SK-N-SH (cell line): ENCODE measurements around the gene OPTC. TPM values are rescaled to one million over a fixed set of nuclear protein-coding genes. Genes with fewer than 3 reads are reported as not detected.

Experiments
- CTCF ChIA-PET: fragments of 300-600, 350-600 bp; formaldehyde crosslinking; extraction: SDS; loops from one replicate; lab custom pipeline; 2021; lab: Yijun Ruan, JAX
- POLR2A ChIA-PET: fragments of 350-600 bp; sonication (Branson Sonifier 250); formaldehyde crosslinking; extraction: SDS; loops from one replicate; lab custom pipeline; 2020; ENCODE audit warnings: antibody characterized with exemption, inconsistent platforms; lab: Yijun Ruan, JAX
- DNase-seq: peaks from one replicate; pipeline ENCODE4 v3.0.0; 2012
- H2AFZ ChIP-seq: fragments of 200-600 bp; sonication (generic); 2 replicates; pipeline ENCODE4 v1.8.1; 2016; ENCODE audit warnings: antibody characterized with exemption, mild to moderate bottlenecking, low read depth
- H3F3A ChIP-seq: fragments of 200-600 bp; sonication (generic); replicated peaks from 2 replicates; pipeline ENCODE3; 2016; ENCODE audit warnings: antibody characterized with exemption, mild to moderate bottlenecking; ENCODE audit not compliant: insufficient read depth
- H3K27ac ChIP-seq, 2 experiments: fragments of 200-500 bp in 1 of 2; fragments of 200-600 bp in 1 of 2; sonication (Bioruptor generic) in 1 of 2; sonication (generic), shearing (Covaris generic) in 1 of 2; 2 replicates each; pipeline versions ENCODE4 v1.5.1 to v1.6.1; 2014 to 2016; ENCODE audit warnings: low read depth in 2 of 2, inconsistent platforms in 1 of 2, low read length in 1 of 2, mild to moderate bottlenecking in 1 of 2, mixed read lengths in 1 of 2
- H3K27me3 ChIP-seq: fragments of 200-600 bp; sonication (generic), shearing (Covaris generic); 2 replicates; pipeline ENCODE4 v1.6.1; 2016; ENCODE audit warnings: mixed run types; ENCODE audit not compliant: insufficient read depth
- H3K36me3 ChIP-seq, 2 experiments: fragments of 200-500 bp in 1 of 2; fragments of 200-600 bp in 1 of 2; sonication (Bioruptor generic) in 1 of 2; sonication (generic) in 1 of 2; replicated peaks in 1 of 2; 2 replicates each; pipeline versions ENCODE3 to v1.5.1; 2014 to 2016; ENCODE audit warnings: low read length in 1 of 2, mild to moderate bottlenecking in 1 of 2; ENCODE audit not compliant: insufficient read depth in 2 of 2, control insufficient read depth in 1 of 2
- H3K4me1 ChIP-seq, 2 experiments: fragments of 200-500 bp in 1 of 2; fragments of 200-600 bp in 1 of 2; sonication (Bioruptor generic) in 1 of 2; sonication (generic), shearing (Covaris generic) in 1 of 2; 2 replicates each; pipeline versions ENCODE4 v1.5.1 to v1.6.1; 2014 to 2016; ENCODE audit warnings: low read depth in 1 of 2, low read length in 1 of 2, mixed run types in 1 of 2; ENCODE audit not compliant: insufficient read depth in 2 of 2, control insufficient read depth in 1 of 2
- H3K4me2 ChIP-seq: fragments of 200-600 bp; sonication (generic), shearing (Covaris generic); 2 replicates; pipeline ENCODE4 v1.6.1; 2017; ENCODE audit warnings: mixed run types
- H3K4me3 ChIP-seq, 2 experiments: fragments of 200-500 bp in 1 of 2; fragments of 200-600 bp in 1 of 2; sonication (Bioruptor generic) in 1 of 2; sonication (generic), shearing (Covaris generic) in 1 of 2; 2 replicates each; pipeline versions ENCODE4 v1.5.1 to v1.8.1; 2014 to 2016; ENCODE audit warnings: low read depth in 2 of 2, inconsistent platforms in 1 of 2, low read length in 1 of 2, mild to moderate bottlenecking in 1 of 2, mixed read lengths in 1 of 2, moderate library complexity in 1 of 2
- H3K79me2 ChIP-seq: fragments of 200-600 bp; sonication (generic); 2 replicates; pipeline ENCODE4 v1.8.1; 2017; ENCODE audit warnings: mild to moderate bottlenecking; ENCODE audit not compliant: insufficient read depth
- H3K9ac ChIP-seq: fragments of 200-600 bp; sonication (generic); 2 replicates; pipeline ENCODE4 v1.6.1; 2017; ENCODE audit warnings: mixed run types
- H3K9me2 ChIP-seq: fragments of 200-600 bp; sonication (generic); 2 replicates; pipeline ENCODE4 v1.6.1; 2017; ENCODE audit warnings: mixed run types
- H3K9me3 ChIP-seq: fragments of 200-600 bp; sonication (generic); 2 replicates; pipeline ENCODE4 v1.6.1; 2017; ENCODE audit warnings: mixed run types, mild to moderate bottlenecking, moderate library complexity
- H4K20me1 ChIP-seq: fragments of 200-600 bp; sonication (generic); 2 replicates; pipeline ENCODE4 v1.6.1; 2017; ENCODE audit warnings: mild to moderate bottlenecking, mixed run types; ENCODE audit not compliant: insufficient read depth
- CHD2 ChIP-seq: fragments of 150-350 bp; IDR thresholded peaks from 2 replicates; pipeline ENCODE4 v1.6.1; 2018; ENCODE audit warnings: low read length; ENCODE audit not compliant: partially characterized antibody
- FOXM1 ChIP-seq: IDR thresholded peaks from 2 replicates; pipeline ENCODE4 v1.4.0; 2012; ENCODE audit warnings: low read depth, mild to moderate bottlenecking
- GABPA ChIP-seq: IDR thresholded peaks from 2 replicates; pipeline ENCODE4 v1.4.0; 2012; ENCODE audit warnings: low read depth, mild to moderate bottlenecking
- JUND ChIP-seq: IDR thresholded peaks from 2 replicates; pipeline ENCODE4 v1.4.0; 2012
- MEF2A ChIP-seq: IDR thresholded peaks from 2 replicates; pipeline ENCODE4 v1.4.0; 2012; ENCODE audit warnings: low read depth, borderline replicate concordance
- RCOR1 ChIP-seq: fragments of 150-350 bp; IDR thresholded peaks from 2 replicates; pipeline ENCODE4 v1.6.1; 2017; ENCODE audit warnings: antibody characterized with exemption, low read length
- RFX5 ChIP-seq: IDR thresholded peaks from 2 replicates; pipeline ENCODE4 v1.6.1; 2012; ENCODE audit warnings: mild to moderate bottlenecking, improper control_type of control experiment, low read length
- RXRA ChIP-seq: IDR thresholded peaks from 2 replicates; pipeline ENCODE4 v1.4.0; 2012; ENCODE audit warnings: low read depth, mild to moderate bottlenecking, borderline replicate concordance
- SIN3A ChIP-seq: IDR thresholded peaks from 2 replicates; pipeline ENCODE4 v1.6.1; 2012; ENCODE audit warnings: low read depth, mild to moderate bottlenecking, low read length, moderate library complexity, borderline replicate concordance
- TEAD4 ChIP-seq: IDR thresholded peaks from 2 replicates; pipeline ENCODE4 v1.4.0; 2012; ENCODE audit warnings: mild to moderate bottlenecking, borderline replicate concordance; ENCODE audit not compliant: insufficient read depth
- YY1 ChIP-seq: IDR thresholded peaks from 2 replicates; pipeline ENCODE4 v1.4.0; 2012; ENCODE audit warnings: low read depth, mild to moderate bottlenecking
- WGBS: methylation state at CpG from one replicate; pipeline ENCODE4 v1.1.6; 2017; ENCODE audit warnings: low lambda C conversion rate; 5-methylcytosine and 5-hydroxymethylcytosine counted together
- polyA plus RNA-seq, 3 experiments: library from polyadenylated mRNA; depleted of rRNA; stranded (reverse); fragments of >200 nt; gene quantifications; 2 replicates each; pipeline ENCODE4 v1.2.3, GENCODE V29; 2012
- TF ChIP-seq, protein P1 (sequence below): fragments of 150-350 bp; IDR thresholded peaks from 2 replicates; pipeline ENCODE4 v1.6.1; 2017; ENCODE audit warnings: antibody characterized with exemption, low read length, low read depth, borderline replicate concordance
- TF ChIP-seq, protein P2 (sequence below): IDR thresholded peaks from 2 replicates; pipeline ENCODE4 v1.4.0; 2012; ENCODE audit warnings: low read depth
- TF ChIP-seq, protein P3 (sequence below): fragments of 150-350 bp; IDR thresholded peaks from 2 replicates; pipeline ENCODE4 v1.6.1; 2016; ENCODE audit warnings: mild to moderate bottlenecking, low read depth, low read length
- TF ChIP-seq, protein P4 (sequence below): fragments of 200-600 bp; sonication (generic); IDR thresholded peaks from 2 replicates; pipeline ENCODE4 v1.6.1; 2017; ENCODE audit warnings: antibody characterized with exemption, mild to moderate bottlenecking, moderate library complexity
- TF ChIP-seq, protein P5 (sequence below): IDR thresholded peaks from 2 replicates; pipeline ENCODE4 v1.6.1; 2012; ENCODE audit warnings: mild to moderate bottlenecking, low read depth, low read length, moderate library complexity

The OPTC gene
- polyA plus RNA-seq, 1 of the 3 experiments (the other 2 are of a cell fraction): not detected

DNA sequence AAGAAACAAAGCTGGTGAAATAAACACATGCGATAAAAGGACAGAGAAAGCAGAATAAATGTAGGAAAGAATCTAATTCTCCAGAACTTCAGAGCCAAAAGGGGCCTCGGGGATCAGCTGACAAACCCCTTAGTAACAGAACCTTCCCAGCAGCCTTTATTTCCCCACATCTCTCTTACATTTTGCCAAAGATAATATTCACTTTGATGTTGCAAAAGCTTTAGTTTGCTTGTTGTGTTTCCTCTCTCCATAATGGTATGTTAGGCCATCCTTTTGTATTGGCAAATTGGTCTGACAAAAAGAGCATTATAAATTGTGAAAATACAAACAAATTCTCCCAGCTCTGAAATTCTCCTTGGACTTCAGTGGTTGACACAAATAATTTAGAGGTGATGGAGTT is 54.9 kb downstream of the OPTC start:
- Histone ChIP-seq H4K20me1 (no peaks in the 10 kb centered on the region), H3K9ac (no peak overlapping the region), H3K79me2 (no peaks in the 10 kb centered on the region), H3F3A (no peaks in the 10 kb centered on the region), H3K36me3 (no peaks in the 10 kb centered on the region), H3K27me3 (no peaks in the 10 kb centered on the region)
- 82% methylated on average over 2 of the region's 2 CpGs for WGBS
- TF ChIP-seq, protein P1, sequence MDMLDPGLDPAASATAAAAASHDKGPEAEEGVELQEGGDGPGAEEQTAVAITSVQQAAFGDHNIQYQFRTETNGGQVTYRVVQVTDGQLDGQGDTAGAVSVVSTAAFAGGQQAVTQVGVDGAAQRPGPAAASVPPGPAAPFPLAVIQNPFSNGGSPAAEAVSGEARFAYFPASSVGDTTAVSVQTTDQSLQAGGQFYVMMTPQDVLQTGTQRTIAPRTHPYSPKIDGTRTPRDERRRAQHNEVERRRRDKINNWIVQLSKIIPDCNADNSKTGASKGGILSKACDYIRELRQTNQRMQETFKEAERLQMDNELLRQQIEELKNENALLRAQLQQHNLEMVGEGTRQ: no peak
- TF ChIP-seq YY1: no peak
- no peak for TF ChIP-seq TEAD4
- no peak for TF ChIP-seq FOXM1
- TF ChIP-seq GABPA: no peak
- no peak for TF ChIP-seq RCOR1
- TF ChIP-seq MEF2A: no peak
- TF ChIP-seq JUND: no peak
- TF ChIP-seq, protein P2, sequence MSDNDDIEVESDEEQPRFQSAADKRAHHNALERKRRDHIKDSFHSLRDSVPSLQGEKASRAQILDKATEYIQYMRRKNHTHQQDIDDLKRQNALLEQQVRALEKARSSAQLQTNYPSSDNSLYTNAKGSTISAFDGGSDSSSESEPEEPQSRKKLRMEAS: no peak
- no peak for TF ChIP-seq CHD2
- TF ChIP-seq, protein P3, sequence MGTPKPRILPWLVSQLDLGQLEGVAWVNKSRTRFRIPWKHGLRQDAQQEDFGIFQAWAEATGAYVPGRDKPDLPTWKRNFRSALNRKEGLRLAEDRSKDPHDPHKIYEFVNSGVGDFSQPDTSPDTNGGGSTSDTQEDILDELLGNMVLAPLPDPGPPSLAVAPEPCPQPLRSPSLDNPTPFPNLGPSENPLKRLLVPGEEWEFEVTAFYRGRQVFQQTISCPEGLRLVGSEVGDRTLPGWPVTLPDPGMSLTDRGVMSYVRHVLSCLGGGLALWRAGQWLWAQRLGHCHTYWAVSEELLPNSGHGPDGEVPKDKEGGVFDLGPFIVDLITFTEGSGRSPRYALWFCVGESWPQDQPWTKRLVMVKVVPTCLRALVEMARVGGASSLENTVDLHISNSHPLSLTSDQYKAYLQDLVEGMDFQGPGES: no peak
- TF ChIP-seq RXRA: no peak
- no peak for TF ChIP-seq SIN3A
- TF ChIP-seq, protein P4, sequence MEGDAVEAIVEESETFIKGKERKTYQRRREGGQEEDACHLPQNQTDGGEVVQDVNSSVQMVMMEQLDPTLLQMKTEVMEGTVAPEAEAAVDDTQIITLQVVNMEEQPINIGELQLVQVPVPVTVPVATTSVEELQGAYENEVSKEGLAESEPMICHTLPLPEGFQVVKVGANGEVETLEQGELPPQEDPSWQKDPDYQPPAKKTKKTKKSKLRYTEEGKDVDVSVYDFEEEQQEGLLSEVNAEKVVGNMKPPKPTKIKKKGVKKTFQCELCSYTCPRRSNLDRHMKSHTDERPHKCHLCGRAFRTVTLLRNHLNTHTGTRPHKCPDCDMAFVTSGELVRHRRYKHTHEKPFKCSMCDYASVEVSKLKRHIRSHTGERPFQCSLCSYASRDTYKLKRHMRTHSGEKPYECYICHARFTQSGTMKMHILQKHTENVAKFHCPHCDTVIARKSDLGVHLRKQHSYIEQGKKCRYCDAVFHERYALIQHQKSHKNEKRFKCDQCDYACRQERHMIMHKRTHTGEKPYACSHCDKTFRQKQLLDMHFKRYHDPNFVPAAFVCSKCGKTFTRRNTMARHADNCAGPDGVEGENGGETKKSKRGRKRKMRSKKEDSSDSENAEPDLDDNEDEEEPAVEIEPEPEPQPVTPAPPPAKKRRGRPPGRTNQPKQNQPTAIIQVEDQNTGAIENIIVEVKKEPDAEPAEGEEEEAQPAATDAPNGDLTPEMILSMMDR: no peak
- no peak for TF ChIP-seq RFX5
- TF ChIP-seq, protein P5, sequence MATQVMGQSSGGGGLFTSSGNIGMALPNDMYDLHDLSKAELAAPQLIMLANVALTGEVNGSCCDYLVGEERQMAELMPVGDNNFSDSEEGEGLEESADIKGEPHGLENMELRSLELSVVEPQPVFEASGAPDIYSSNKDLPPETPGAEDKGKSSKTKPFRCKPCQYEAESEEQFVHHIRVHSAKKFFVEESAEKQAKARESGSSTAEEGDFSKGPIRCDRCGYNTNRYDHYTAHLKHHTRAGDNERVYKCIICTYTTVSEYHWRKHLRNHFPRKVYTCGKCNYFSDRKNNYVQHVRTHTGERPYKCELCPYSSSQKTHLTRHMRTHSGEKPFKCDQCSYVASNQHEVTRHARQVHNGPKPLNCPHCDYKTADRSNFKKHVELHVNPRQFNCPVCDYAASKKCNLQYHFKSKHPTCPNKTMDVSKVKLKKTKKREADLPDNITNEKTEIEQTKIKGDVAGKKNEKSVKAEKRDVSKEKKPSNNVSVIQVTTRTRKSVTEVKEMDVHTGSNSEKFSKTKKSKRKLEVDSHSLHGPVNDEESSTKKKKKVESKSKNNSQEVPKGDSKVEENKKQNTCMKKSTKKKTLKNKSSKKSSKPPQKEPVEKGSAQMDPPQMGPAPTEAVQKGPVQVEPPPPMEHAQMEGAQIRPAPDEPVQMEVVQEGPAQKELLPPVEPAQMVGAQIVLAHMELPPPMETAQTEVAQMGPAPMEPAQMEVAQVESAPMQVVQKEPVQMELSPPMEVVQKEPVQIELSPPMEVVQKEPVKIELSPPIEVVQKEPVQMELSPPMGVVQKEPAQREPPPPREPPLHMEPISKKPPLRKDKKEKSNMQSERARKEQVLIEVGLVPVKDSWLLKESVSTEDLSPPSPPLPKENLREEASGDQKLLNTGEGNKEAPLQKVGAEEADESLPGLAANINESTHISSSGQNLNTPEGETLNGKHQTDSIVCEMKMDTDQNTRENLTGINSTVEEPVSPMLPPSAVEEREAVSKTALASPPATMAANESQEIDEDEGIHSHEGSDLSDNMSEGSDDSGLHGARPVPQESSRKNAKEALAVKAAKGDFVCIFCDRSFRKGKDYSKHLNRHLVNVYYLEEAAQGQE: no peak
- TF ChIP-seq, all 33 proteins: peak for 0
- Histone ChIP-seq H3K27ac (no peak overlapping the region; a peak in 1 of 4 replicates), H3K4me3 (no peak overlapping the region), H2AFZ (no peak overlapping the region), H3K9me3 (no peaks in the 10 kb centered on the region), H3K4me2 (0 out of 2 replicates have a peak overlapping the region, but pooled peaks have one; percentile 10), H3K4me1 (peaks cover 0 to 28% of the 10 kb centered on the region in 2 experiments; a peak in 2 of 4 replicates), H3K9me2 (no peaks in the 10 kb centered on the region)
- DNase-seq: no peak
- ChIA-PET CTCF (interaction anchor here (2.8 kb wide), 1 partner anchor 45 kb away, joined by 8 read pairs; no protein-coding TSS in a partner anchor), POLR2A (no interaction called here)
